Stimulated activated CD8-positive, alpha-beta memory T cell treated with anti-CD3 and anti-CD28 coated beads, Interleukin-7, amount 100 ng/mL, for 1 hour (primary cell): ENCODE measurements around the gene CHPF2.

ENCODE experiments used
- DNase-seq, 2 donors: peaks; one replicate each; pipeline ENCODE4 v3.0.0-alpha.2; 2020; ENCODE audit warnings: low read depth in 2 of 2

CHPF2 gene

DNA sequence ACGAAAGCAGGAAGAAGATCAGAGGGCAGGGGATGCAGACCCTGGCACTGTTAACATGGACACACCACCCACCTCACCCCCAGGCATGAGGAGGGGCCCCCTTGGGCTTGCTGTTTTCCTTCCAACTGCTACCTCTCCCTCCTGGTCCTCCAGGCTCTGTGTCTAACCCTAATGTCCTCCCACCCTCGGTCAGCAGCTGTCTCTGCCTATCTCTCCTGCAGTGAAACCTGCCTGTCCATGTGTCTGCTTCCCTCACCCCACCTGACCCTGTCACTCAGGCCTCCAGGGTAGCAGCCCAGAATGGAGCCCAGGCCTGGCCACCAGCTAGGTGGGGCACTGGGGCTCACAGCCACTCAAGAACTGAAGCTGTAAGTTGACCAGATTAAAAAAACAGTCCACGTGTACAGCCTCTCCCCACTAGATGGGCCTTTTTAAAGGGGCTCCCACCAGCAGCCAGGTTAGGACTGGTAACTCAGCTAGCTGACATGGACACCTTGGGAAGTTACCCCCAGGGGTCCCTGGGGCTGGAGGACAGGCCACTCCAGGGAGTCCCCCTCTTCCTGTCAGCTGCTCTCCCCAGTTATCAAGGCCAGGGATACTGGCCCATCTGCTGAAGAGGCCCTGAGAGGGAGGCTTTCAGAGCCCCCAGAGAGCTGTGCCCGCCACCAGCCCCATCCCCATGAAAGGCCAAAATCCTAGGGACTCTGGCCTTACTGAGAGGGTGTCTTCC lies 14.7 kb downstream of the CHPF2 start:
- no peak for DNase-seq

GRCh38 chr7:151247611-151248345 lies 15.5 kb downstream of the CHPF2 start:
- no peak for DNase-seq

GRCh38 chr7:151248346-151249033 lies 16.2 kb downstream of the CHPF2 start, which contains the start of gene SMARCD3:
Gene SMARCD3, minus strand, starts transcription at chr7:151248694. Its CDS starts 132 bp downstream, at chr7:151248562.
- no peak for DNase-seq

DNA sequence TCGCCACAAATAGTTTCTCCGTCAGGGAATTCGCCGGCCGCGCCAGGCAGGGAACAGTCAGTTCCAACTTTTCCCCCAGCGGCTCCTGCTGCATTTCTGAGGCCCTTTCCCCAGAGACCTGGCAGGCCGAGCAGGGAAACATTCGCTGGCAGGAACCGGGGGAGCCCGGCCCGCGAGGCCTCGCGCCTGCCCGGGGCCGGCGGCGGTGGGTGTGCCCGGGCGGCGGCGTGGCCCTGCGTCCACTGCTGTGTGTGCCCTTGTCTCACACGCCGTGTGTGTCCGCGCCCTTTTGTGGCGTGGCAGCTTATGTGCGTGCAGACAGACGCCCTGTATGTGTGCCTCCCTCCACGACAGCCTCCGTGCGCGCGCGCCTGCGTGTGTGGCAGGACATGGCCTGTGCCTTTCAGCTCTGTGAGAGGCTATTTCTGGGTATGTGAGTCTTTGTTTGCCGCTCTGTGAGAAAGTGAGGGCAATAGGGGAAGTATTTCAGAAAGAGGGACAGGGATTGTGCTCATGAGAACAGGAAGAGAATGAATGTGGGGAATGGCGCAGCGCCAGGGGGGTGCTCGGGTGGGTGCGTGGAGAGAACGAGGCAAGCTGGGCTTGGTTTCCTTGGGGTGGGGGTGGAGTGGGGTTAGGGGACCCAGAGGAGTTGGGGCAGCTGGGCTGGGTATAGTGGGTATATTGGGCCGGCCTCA lies 16.9 kb downstream of the CHPF2 start:
- no peak for DNase-seq

- DNase-seq = no peak
Observed at GRCh38 chr7:151249732-151250072, 17.4 kb downstream of the CHPF2 start.

DNA sequence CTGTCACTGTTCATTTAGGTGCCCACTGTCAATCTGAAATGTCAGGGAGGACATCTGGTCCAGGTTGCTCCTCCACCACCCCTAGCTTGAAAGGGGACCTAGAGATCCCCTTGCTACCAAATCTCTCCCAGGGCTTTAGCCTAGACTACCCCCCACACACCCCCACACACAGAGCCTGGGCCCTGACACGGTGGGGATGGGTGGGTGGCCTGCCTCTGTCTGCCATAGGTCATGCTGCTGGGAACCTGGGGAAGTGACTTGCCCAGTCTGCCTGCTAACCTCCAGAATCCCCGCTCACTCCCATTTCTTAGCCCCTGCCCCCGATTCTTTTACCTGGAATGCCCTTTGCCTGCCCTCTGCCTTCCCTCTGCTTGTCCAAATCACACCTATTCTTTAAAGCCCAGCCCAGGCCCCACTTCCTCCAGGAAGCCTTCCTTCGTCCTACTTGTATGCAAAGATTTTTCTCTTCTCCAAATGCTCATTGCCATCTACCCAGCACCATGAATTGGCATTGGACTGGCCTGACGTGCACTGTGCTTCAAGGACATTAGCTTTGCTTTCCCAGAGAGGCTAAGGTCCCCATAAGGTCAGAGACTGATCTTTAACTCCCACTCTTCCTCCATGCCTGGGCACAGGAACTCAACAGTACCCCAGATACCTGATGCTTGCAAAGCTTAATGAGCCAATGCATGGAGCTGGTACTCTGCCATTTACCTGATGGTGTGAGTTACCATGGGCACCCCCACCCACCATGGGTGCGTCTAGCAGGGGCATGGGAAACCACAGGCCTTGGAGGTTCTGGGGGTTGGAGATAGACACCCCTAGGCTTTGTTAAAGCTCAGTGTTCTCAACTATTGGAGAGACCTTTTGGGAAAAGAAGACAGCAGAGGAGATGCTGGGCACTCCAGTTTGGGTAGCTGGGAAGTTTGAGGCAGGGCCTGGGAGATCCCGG lies 18.2 kb downstream of the CHPF2 start:
- DNase-seq = no peak

DNA sequence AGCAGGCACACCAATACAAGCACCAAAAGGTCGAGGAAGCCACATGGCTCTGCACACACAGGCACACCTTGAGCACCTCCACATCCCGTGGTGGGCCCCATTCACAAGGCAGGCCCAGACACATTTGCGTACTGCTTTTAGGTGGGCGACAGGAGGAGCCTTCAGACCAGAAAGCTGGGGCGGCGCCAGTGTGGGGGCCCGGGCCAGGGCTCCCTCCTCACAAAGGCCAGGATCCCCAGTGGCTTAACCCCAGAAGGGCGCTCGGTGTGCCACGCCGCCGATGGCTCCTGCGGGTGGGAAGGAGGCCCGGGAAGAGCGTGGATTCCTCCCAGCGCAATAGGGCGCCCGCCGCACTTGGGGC lies 19.0 kb downstream of the CHPF2 start:
- DNase-seq = no peak

- DNase-seq = no peak
Observed at GRCh38 chr7:151251689-151252560, 19.6 kb downstream of the CHPF2 start.

GRCh38 chr7:151252561-151252835 lies 20.2 kb downstream of the CHPF2 start:
- DNase-seq = no peak

GRCh38 chr7:151252961-151253711 lies 20.9 kb downstream of the CHPF2 start:
- DNase-seq = no peak

DNA sequence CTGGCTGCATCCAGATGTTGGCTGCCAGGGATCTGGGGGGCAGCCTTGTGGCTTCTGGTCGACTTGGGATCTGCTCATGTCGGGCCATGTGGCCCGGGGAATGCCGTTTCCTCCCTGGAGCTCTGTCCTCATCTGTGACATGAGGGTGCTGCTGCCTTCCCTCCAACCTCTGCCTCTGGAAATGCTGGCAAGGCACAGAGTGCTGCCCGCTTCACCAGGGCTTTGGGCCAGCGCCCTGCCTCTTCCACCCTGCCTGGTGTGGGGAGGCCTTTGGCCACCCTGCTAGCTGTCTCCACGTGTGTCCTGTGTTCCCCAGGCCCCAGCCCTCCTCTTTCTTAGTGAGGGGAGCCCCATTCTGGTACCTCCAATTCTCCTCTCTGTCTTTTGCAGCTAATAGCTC lies 22.0 kb downstream of the CHPF2 start:
- no peak for DNase-seq

- no peak for DNase-seq
Observed at GRCh38 chr7:151254851-151255250, 22.6 kb downstream of the CHPF2 start.

DNA sequence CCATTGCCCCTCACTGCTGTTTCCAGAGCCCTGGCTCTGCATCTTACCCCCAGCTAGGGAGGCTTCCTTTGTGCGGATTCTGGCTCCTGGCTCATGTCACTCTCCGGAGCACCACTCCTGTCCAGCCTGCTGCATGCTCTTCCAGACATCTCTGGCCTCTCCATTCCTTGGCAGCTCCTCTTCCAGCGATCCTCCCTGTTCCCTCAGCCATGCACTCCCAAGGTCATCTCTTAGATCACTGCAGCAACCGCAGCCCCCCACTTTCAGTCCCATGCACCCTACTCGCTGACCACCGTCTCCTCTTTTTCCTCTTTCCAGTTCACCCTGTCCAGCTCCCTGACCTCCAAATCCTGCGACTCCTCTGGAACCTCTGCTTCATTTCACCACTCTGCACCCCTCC lies 23.1 kb downstream of the CHPF2 start:
- DNase-seq = no peak

- DNase-seq = no peak
Observed at GRCh38 chr7:151256410-151257045, 24.2 kb downstream of the CHPF2 start.

GRCh38 chr7:151257990-151258389 lies 25.7 kb downstream of the CHPF2 start:
- DNase-seq = no peak

DNA sequence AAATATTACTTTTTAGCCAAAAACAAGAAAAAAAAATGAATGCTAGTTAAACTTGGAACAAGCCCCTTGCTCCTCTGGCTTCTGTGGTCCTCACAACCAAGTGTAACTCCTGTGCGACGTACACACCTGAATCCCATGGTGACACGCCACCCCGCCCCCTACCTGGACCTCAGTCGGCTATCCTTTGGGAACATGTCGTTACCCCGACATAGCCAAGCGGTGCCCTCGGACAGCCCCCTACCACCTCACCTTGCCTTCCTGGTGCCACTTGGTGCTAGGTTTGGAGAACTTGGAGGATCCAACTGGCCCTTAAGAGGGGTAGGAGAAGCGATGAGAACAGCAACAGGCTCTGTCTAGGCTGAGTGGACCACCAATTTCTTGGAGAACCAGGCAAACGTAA lies 28.2 kb downstream of the CHPF2 start:
- no peak for DNase-seq

- no peak for DNase-seq
Observed at GRCh38 chr7:151260883-151261282, 28.6 kb downstream of the CHPF2 start.

DNA sequence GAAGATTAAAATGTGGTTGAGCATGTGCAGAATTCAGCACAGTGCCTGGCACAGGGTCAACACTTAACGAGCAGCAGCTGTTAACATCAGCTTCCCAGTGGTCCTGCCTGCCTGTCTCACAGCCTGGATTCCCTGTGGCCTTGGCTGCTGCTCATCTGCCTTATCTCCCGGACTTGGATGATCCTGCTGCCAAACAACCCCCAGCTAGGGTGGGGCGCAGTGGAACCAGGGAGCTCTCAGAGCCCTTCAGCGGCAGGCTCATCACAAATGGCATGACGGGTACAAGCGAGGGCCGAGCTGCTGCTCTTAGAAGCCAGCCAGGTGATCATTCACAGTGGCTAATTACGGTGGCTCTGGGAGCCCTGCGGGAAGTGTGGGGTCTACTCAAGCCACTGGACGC lies 29.2 kb downstream of the CHPF2 start:
- no peak for DNase-seq

DNA sequence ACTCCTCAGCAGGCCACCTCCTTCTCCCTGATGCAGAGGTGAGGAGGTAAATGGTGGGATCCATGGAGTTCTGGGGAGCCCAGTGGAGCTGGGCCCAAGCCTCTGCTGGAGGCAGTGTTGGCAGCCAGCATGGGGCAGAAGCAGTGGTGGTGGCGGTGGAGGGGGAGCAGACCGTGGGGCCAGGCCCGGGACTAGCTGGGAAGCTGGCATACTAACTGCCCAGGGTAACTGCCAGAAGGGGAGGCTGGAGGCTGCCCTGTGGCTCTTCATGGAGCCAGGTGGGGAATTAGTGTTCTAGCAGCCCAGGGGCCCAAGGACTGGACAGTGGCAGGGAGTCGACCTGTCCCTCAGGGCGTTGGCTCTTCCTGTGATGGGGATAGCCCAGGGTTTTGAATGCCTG lies 32.3 kb downstream of the CHPF2 start:
- no peak for DNase-seq
